Gastrocnemius medialis (tissue), 4 donors: Measurements from ENCODE around the gene CAND1.

Source experiments
- POLR2A ChIP-seq, 2 donors: fragments of 450-650 bp; IDR thresholded peaks; one replicate each; pipeline ENCODE4 v1.6.1; 2017; ENCODE audit warnings: antibody characterized with exemption in 2 of 2, mild to moderate bottlenecking in 2 of 2, moderate library complexity in 2 of 2
- TF ChIP-seq, protein P1 (sequence below), 5 experiments: fragments of 450-650 bp in 3 of 5; fragments of 200-600 bp in 2 of 5; sonication (generic) in 2 of 5; IDR thresholded peaks in 4 of 5; conservative IDR thresholded peaks in 1 of 5; 1 replicate in 4 of 5; 2 replicates in 1 of 5; pipeline ENCODE4 v1.5.1; 2016 to 2019; ENCODE audit warnings: antibody characterized with exemption in 5 of 5, mild to moderate bottlenecking in 3 of 5, moderate library complexity in 3 of 5

DNA sequence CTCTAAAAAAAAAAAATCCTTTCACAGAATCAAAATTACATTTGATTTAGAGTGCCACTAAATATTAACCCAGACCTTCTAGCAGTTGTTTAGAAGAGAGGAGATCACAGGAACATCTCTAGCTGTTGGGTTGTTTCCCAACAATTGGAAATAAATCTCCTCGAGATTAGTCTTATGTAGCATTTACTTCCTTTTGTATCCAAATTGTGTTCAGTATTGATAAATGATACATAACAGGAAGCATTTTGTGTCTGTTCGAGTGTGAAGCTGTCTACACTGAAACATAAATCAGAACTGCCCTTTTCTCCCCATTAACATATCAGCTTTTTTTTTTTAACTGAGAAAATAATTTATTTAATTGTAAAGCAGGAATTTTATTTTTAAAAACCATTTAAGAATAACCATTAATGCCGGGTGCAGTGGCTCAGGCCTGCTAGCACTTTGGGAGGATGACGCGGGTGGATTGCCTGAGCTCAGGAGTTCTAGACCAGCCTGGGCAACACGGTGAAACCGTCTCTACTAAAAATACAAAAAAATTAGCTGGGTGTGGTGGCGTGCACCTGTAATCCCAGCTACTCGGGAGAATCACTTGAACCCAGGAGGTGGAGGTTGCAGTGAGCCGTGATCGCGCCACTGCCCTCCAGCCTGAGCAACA, 14.7 kb upstream of the CAND1 start:
- TF ChIP-seq, protein P1, sequence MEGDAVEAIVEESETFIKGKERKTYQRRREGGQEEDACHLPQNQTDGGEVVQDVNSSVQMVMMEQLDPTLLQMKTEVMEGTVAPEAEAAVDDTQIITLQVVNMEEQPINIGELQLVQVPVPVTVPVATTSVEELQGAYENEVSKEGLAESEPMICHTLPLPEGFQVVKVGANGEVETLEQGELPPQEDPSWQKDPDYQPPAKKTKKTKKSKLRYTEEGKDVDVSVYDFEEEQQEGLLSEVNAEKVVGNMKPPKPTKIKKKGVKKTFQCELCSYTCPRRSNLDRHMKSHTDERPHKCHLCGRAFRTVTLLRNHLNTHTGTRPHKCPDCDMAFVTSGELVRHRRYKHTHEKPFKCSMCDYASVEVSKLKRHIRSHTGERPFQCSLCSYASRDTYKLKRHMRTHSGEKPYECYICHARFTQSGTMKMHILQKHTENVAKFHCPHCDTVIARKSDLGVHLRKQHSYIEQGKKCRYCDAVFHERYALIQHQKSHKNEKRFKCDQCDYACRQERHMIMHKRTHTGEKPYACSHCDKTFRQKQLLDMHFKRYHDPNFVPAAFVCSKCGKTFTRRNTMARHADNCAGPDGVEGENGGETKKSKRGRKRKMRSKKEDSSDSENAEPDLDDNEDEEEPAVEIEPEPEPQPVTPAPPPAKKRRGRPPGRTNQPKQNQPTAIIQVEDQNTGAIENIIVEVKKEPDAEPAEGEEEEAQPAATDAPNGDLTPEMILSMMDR (IDR thresholded peaks at IDR 0.05 in 4 of 5, conservative IDR thresholded peaks at IDR 0.05 in 1 of 5) = no peak
- no peak for TF ChIP-seq POLR2A (IDR thresholded peaks at IDR 0.05)
